SK-N-DZ (cell line): Measurements from ENCODE around the gene FEM1C.
A peak's percentile ranks its signal among the peaks of the same experiment; 100 is the strongest.

Experiments used
- DNase-seq: peaks from one replicate; pipeline ENCODE4 v3.0.0-alpha.2; 2015; ENCODE audit warnings: low spot score

FEM1C gene

GRCh38 chr5:115558388-115558956 is 13.9 kb upstream of the FEM1C start:
- no peak for DNase-seq

DNA sequence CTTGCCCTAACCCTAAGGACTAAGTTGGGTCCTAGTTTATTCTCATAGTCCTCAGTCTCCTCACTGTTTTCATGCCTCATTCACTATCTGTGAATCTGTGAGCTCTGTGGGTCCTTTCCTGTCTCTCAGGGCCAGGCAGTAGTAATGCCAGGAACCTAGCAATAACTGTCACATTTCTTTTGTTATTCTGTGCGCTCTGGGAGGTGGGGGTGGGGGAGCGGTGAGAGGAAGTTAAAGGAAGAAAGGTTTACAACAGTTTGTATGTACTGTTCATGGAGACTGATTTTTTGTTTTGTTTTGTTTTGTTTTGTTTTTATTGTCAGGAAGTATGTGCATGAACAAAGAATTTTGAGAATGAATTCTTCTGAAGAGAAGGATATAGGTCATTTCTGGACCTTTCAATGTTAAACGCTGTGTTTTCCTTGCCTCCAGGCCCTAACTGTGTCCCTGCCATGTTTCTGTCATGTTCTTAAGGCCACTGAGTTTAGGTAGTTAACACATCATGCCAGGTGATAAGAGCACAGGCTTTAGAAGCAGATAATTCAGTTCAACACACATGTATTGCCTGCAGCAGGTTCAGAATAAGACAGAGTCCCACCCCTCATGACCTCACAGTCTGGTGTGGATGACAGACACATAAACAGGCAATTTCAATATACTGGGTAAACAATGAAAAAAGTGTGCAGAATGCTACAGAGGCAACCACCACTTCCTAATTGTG is 13.3 kb upstream of the FEM1C start:
- no peak for DNase-seq

- DNase-seq, result no peak
Measured at GRCh38 chr5:115556276-115556675, 11.7 kb upstream of the FEM1C start.

DNA sequence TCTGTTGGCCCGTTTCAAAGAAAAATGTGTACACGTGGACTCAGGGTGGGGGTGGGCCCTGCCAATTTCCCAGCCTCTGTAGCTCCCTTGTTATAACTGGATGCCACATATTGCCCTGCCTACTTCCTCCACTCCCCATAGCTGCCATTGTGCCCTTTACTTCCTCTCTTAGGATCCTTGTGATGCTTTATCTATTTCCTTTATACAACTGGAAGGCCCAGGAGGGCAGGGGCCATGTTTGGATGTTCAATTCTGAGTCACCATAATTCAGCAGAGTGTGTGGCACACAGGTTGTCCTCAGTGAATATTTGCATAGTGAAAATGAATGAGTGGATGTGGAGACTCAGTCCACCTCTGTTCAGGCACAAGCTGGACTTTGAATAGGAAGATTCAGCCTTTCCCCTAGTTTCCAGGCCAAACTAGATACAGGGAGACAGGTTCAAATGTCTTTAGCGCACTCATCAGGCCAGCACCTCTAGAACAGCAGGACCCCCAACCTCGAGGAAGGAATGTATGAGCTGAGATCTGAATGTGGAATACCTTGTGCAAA is 10.6 kb upstream of the FEM1C start:
- no peak for DNase-seq

GRCh38 chr5:115553082-115553481 is 8.5 kb upstream of the FEM1C start:
- DNase-seq, result no peak

GRCh38 chr5:115551415-115551814 is 6.8 kb upstream of the FEM1C start:
- DNase-seq, result no peak

GRCh38 chr5:115549154-115549553 is 4.6 kb upstream of the FEM1C start:
- DNase-seq, result peak; percentile 27

- no peak for DNase-seq
Measured at GRCh38 chr5:115548683-115549082, 4.1 kb upstream of the FEM1C start.

DNA sequence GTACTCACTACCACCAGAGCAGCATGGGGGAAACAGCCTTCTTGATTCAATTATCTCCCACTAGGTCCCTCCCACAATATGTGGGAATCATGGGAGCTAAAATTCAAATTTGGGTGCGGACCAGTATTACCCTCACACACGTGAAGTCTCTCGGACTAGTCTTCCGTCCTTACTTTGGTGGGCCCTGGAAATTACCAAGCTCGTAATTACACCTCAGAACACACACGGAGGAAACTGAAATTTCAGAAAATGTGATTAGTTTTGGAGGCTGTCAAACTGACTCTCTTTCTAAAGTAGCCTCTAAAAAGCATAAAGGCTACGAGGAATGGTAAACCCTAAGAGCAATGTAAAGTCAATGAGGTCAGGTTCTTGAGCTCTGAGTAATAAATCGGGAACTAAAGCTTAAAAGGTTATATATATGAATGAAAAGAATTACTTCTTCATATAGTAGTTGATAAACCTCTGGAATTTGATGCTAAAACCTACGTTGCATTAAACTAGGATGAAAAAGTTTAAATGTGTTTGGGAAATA is 842 bp upstream of the FEM1C start:
- no peak for DNase-seq

DNA sequence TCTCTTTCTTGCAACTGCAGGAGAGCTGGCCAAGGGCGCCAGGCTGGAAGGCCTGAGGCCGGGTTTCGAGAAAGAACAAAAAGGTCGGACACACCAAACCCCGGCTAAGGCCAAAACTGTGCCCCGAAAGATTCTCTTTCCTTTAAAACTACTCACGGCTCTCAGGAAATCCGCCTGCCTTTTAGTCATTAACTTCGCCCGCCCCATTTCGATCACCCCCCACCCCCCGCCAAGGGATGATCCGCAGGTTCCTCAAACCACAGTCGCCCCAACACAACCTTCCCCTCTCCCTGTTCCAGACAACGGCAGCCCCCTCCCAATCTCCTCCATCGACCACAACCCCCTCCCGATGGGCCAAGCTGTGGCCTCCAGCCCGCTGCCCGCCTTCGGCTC is 536 bp downstream of the FEM1C start:
- peak; percentile 23 for DNase-seq

- DNase-seq, result no peak
Measured at GRCh38 chr5:115543365-115544042, 1.1 kb downstream of the FEM1C start.

- peak; percentile 8 for DNase-seq
Measured at GRCh38 chr5:115542651-115543364, 1.8 kb downstream of the FEM1C start.

DNA sequence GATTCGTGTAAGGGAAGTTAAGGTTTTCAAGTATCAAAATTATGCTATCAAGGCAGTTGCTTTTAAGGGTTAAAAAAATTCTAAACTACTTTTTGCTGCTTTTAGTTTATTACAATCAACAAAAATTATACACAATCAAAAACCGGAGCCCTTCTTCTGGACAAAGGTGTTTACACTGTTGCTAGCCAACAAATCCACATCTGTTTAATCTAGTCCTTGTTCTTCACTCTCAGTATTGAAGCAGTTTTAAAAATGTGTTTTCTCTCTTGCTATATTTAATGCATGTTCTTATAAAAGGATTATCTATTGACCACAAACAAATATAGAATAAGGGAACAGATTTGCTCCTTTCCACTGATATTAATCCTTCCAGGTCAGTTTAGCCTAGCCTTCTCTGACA is 2.5 kb downstream of the FEM1C start:
- DNase-seq, result no peak

GRCh38 chr5:115541611-115542010 is 3.0 kb downstream of the FEM1C start:
- no peak for DNase-seq

DNA sequence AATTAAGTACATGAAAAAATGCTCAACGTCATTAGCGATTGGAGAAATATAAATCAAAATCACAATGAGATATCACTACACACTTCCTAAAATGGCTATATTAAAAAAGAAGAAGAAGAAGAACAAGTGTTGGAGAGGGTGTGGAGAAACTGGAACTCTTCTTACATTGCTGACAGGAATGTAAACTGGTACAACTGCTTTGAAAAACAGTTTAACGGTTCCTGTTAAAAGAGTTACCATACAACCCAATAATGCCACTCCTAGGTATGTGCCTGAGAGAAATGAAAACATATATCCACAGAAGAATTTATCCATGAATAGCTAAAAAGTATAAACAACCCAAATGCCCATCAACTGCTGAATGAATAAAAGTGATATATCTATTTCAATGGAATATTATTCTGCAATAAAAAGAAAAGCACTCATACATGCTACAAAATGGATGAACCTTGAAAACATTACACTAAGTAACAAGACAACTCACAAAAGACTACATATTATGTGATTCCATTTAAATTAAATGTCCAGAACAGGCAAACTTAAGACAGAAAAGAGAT is 9.0 kb downstream of the FEM1C start:
- no peak for DNase-seq

- no peak for DNase-seq
Measured at GRCh38 chr5:115532517-115532916, 12.1 kb downstream of the FEM1C start.

- no peak for DNase-seq
Measured at GRCh38 chr5:115531787-115532367, 12.7 kb downstream of the FEM1C start.

DNA sequence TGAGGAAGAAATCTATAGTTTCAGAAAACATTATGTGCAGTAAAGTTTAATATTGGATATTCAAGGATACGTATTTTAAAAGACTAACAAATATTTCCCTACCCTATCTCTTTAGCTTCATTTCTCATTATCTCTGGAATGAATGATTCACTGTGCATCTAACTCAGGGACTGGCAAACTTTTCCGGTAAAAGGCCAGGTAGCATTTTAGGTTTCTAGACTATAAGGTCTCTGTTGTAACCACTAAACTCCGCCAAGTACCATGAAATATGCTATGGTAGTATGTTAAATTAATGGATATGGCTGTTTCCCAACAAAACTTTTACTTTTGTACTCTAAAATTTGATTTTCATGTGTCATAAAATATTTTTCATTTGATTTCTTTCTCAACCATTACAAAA is 13.2 kb downstream of the FEM1C start:
- no peak for DNase-seq

GRCh38 chr5:115530426-115530825 is 14.1 kb downstream of the FEM1C start:
- no peak for DNase-seq

GRCh38 chr5:115526604-115527003 is 18.0 kb downstream of the FEM1C start:
- DNase-seq, result no peak

GRCh38 chr5:115524199-115524847 is 20.3 kb downstream of the FEM1C start:
- no peak for DNase-seq
